Stimulated activated CD4-positive, alpha-beta T cell treated with anti-CD3 and anti-CD28 coated beads, Interleukin-15, amount 100 ng/mL, for 24 hours (primary cell): Measurements from ENCODE around the gene GAPVD1.
"Not testable (repeated sequence)": the region's sequence is repeated elsewhere in the genome, so short reads cannot be mapped to it uniquely, and the experiment has no call there.

Source experiments
- DNase-seq: peaks from one replicate; pipeline ENCODE4 v3.0.0-alpha.2; 2020

GAPVD1 gene

GRCh38 chr9:125258160-125258785 lies 3.4 kb upstream of the GAPVD1 start:
- no peak for DNase-seq

- DNase-seq: no peak
Observed at GRCh38 chr9:125258832-125259534, 2.6 kb upstream of the GAPVD1 start.

- DNase-seq: no peak
Observed at GRCh38 chr9:125260561-125260960, 1.1 kb upstream of the GAPVD1 start.

GRCh38 chr9:125262294-125262991 lies 817 bp downstream of the GAPVD1 start:
- DNase-seq: no peak

GRCh38 chr9:125264068-125264467 lies 2.4 kb downstream of the GAPVD1 start:
- not testable (repeated sequence) for DNase-seq

- no peak for DNase-seq
Observed at GRCh38 chr9:125268394-125269013, 6.9 kb downstream of the GAPVD1 start.

GRCh38 chr9:125269014-125269397 lies 7.4 kb downstream of the GAPVD1 start:
- DNase-seq: no peak

GRCh38 chr9:125271081-125271480 lies 9.5 kb downstream of the GAPVD1 start:
- no peak for DNase-seq

GRCh38 chr9:125272697-125273096 lies 11.1 kb downstream of the GAPVD1 start:
- no peak for DNase-seq

- DNase-seq: no peak
Observed at GRCh38 chr9:125276771-125277170, 15.1 kb downstream of the GAPVD1 start.

GRCh38 chr9:125277411-125277810 lies 15.8 kb downstream of the GAPVD1 start:
- DNase-seq: no peak

- DNase-seq: no peak
Observed at GRCh38 chr9:125280945-125281344, 19.3 kb downstream of the GAPVD1 start.

GRCh38 chr9:125284855-125285254 lies 23.2 kb downstream of the GAPVD1 start:
- no peak for DNase-seq

- DNase-seq: not testable (repeated sequence)
Observed at GRCh38 chr9:125286935-125287433, 25.4 kb downstream of the GAPVD1 start.

- no peak for DNase-seq
Observed at GRCh38 chr9:125293134-125293533, 31.5 kb downstream of the GAPVD1 start.

GRCh38 chr9:125295657-125296056 lies 34.0 kb downstream of the GAPVD1 start:
- DNase-seq: no peak

GRCh38 chr9:125296843-125297372 lies 35.3 kb downstream of the GAPVD1 start:
- no peak for DNase-seq

GRCh38 chr9:125297917-125298316 lies 36.3 kb downstream of the GAPVD1 start:
- DNase-seq: no peak

- DNase-seq: no peak
Observed at GRCh38 chr9:125302241-125302640, 40.6 kb downstream of the GAPVD1 start.

- DNase-seq: no peak
Observed at GRCh38 chr9:125304273-125304672, 42.6 kb downstream of the GAPVD1 start.

GRCh38 chr9:125312411-125312810 lies 50.8 kb downstream of the GAPVD1 start:
- DNase-seq: no peak

GRCh38 chr9:125316359-125316758 lies 54.7 kb downstream of the GAPVD1 start:
- DNase-seq: not testable (repeated sequence)

- no peak for DNase-seq
Observed at GRCh38 chr9:125317704-125318103, 56.1 kb downstream of the GAPVD1 start.
